ENCODE measurements around the gene SCG5. TPM values are rescaled to one million over a fixed set of nuclear protein-coding genes. Genes with fewer than 3 reads are reported as not detected.

Gene SCG5
- total and polyA plus RNA-seq, 2 donors (not counting 1 experiment from before 2014, with no cell fraction given), result 27.8 to 39.8 TPM

- Histone ChIP-seq H3K79me2 (ENCODE audit: control insufficient read depth, insufficient read depth, low read length) (no peaks in the 10 kb centered on the region), H3K36me3 (ENCODE audit: control insufficient read depth, insufficient read depth, low read length) (no peaks in the 10 kb centered on the region), H4K20me1 (ENCODE audit: control insufficient read depth, extremely low read depth, insufficient read depth, low read length) (no peaks in the 10 kb centered on the region), H3K4me3 (replicated peaks in 1 of 4; ENCODE audit: control extremely low read depth in 1 of 4, insufficient read depth in 1 of 4, low read depth in 3 of 4, low read length in 4 of 4) (no peak overlapping the region), H3K9ac (ENCODE audit: insufficient read depth, low read length) (no peak overlapping the region), H2AFZ (ENCODE audit: low read length) (no peak overlapping the region), H3K4me1 (ENCODE audit: control insufficient read depth, extremely low read depth, insufficient read depth, low read length) (no peaks in the 10 kb centered on the region), H3K9me3 (ENCODE audit: control insufficient read depth, insufficient read depth, low read depth, low read length) (no peaks in the 10 kb centered on the region), H3K27ac (ENCODE audit: insufficient read depth, low read length) (no peak overlapping the region), H3K4me2 (ENCODE audit: extremely low read depth, insufficient read depth, low read length) (no peak overlapping the region), H3K27me3 (ENCODE audit: control insufficient read depth, insufficient read depth, low read length) (no peaks in the 10 kb centered on the region)
- no peak for DNase-seq (ENCODE audit: low read depth in 2 of 2)
- TF ChIP-seq EZH2 (IDR thresholded peaks at IDR 0.05; ENCODE audit: low read length, missing control alignments), result no peak
- no peak for TF ChIP-seq CTCF (conservative IDR thresholded peaks at IDR 0.05 in 1 of 2, IDR thresholded peaks at IDR 0.05 in 1 of 2; ENCODE audit: low read depth in 1 of 2, low read length in 2 of 2)
Measured at GRCh38 chr15:32738666-32739065, 97.2 kb downstream of the SCG5 start.

GRCh38 chr15:32739522-32740063, 98.1 kb downstream of the SCG5 start:
- H3K4me1 ChIP-seq (ENCODE audit: control insufficient read depth, extremely low read depth, insufficient read depth, low read length), result no peaks in the 10 kb centered on the region
- H3K9ac ChIP-seq (ENCODE audit: insufficient read depth, low read length), result no peak overlapping the region
- no peak overlapping the region for H2AFZ ChIP-seq (ENCODE audit: low read length)
- TF ChIP-seq EZH2 (IDR thresholded peaks at IDR 0.05; ENCODE audit: low read length, missing control alignments) (no peak), CTCF (conservative IDR thresholded peaks at IDR 0.05 in 1 of 2, IDR thresholded peaks at IDR 0.05 in 1 of 2; ENCODE audit: low read depth in 1 of 2, low read length in 2 of 2) (no peak)
- H3K9me3 ChIP-seq (ENCODE audit: control insufficient read depth, insufficient read depth, low read depth, low read length), result no peaks in the 10 kb centered on the region
- no peak overlapping the region for H3K4me2 ChIP-seq (ENCODE audit: extremely low read depth, insufficient read depth, low read length)
- H3K27me3 ChIP-seq (ENCODE audit: control insufficient read depth, insufficient read depth, low read length), result no peaks in the 10 kb centered on the region
- DNase-seq (ENCODE audit: low read depth in 2 of 2), result no peak
- H3K27ac ChIP-seq (ENCODE audit: insufficient read depth, low read length), result no peak overlapping the region
- no peaks in the 10 kb centered on the region for H3K79me2 ChIP-seq (ENCODE audit: control insufficient read depth, insufficient read depth, low read length)
- H3K4me3 ChIP-seq (replicated peaks in 1 of 4; ENCODE audit: control extremely low read depth in 1 of 4, insufficient read depth in 1 of 4, low read depth in 3 of 4, low read length in 4 of 4), result no peak overlapping the region
- no peaks in the 10 kb centered on the region for H3K36me3 ChIP-seq (ENCODE audit: control insufficient read depth, insufficient read depth, low read length)
- no peaks in the 10 kb centered on the region for H4K20me1 ChIP-seq (ENCODE audit: control insufficient read depth, extremely low read depth, insufficient read depth, low read length)

GRCh38 chr15:32743411-32744140, 102.1 kb downstream of the SCG5 start:
- peak; percentile 18 to 33 for DNase-seq (ENCODE audit: low read depth in 2 of 2)
- Histone ChIP-seq H3K27ac (ENCODE audit: insufficient read depth, low read length) (no peak overlapping the region), H3K79me2 (ENCODE audit: control insufficient read depth, insufficient read depth, low read length) (no peaks in the 10 kb centered on the region), H3K36me3 (ENCODE audit: control insufficient read depth, insufficient read depth, low read length) (no peaks in the 10 kb centered on the region), H4K20me1 (ENCODE audit: control insufficient read depth, extremely low read depth, insufficient read depth, low read length) (no peaks in the 10 kb centered on the region), H3K27me3 (ENCODE audit: control insufficient read depth, insufficient read depth, low read length) (no peaks in the 10 kb centered on the region), H3K4me1 (ENCODE audit: control insufficient read depth, extremely low read depth, insufficient read depth, low read length) (no peaks in the 10 kb centered on the region), H3K4me2 (ENCODE audit: extremely low read depth, insufficient read depth, low read length) (no peak overlapping the region), H2AFZ (ENCODE audit: low read length) (no peak overlapping the region), H3K9ac (ENCODE audit: insufficient read depth, low read length) (no peak overlapping the region), H3K4me3 (replicated peaks in 1 of 4; ENCODE audit: control extremely low read depth in 1 of 4, insufficient read depth in 1 of 4, low read depth in 3 of 4, low read length in 4 of 4) (no peak overlapping the region), H3K9me3 (ENCODE audit: control insufficient read depth, insufficient read depth, low read depth, low read length) (no peaks in the 10 kb centered on the region)
- TF ChIP-seq CTCF (conservative IDR thresholded peaks at IDR 0.05 in 1 of 2, IDR thresholded peaks at IDR 0.05 in 1 of 2; ENCODE audit: low read depth in 1 of 2, low read length in 2 of 2) (no peak), EZH2 (IDR thresholded peaks at IDR 0.05; ENCODE audit: low read length, missing control alignments) (no peak)
